Mucosa of descending colon (tissue), 3 donors: ENCODE data around the gene DDX10. TPM values are rescaled to one million over a fixed set of nuclear protein-coding genes. Genes with fewer than 3 reads are reported as not detected.

Experiments used
- ATAC-seq: fragments of 200-7000 bp; cut with Tn5 transposase; one replicate; pipeline ENCODE4 v1.9.1; 2020; ENCODE audit warnings: mild to moderate bottlenecking, moderate library complexity
- DNase-seq, 3 donors: peaks; one replicate each; pipeline ENCODE4 v3.0.0-alpha.2; 2020
- H3K36me3 ChIP-seq: fragments of 200-600 bp; one replicate; pipeline ENCODE4 v1.8.0; 2021; ENCODE audit warnings: low read depth, mild to moderate bottlenecking
- H3K4me1 ChIP-seq: fragments of 200-600 bp; one replicate; pipeline ENCODE4 v1.8.0; 2021; ENCODE audit warnings: low read depth, mild to moderate bottlenecking
- H3K4me3 ChIP-seq: fragments of 200-600 bp; one replicate; pipeline ENCODE4 v1.8.0; 2021; ENCODE audit warnings: mild to moderate bottlenecking
- H3K9me3 ChIP-seq: fragments of 200-600 bp; one replicate; pipeline ENCODE4 v1.8.0; 2021; ENCODE audit warnings: mild to moderate bottlenecking
- intact Hi-C, 2 donors: fragments of 100-400 bp; cut with DNase I in 1 of 2; cut with micrococcal nuclease in 1 of 2; formaldehyde crosslinking; loops; one replicate each; pipeline versions ENCODE4 v1.11.0 to v1.11.1; 2022; cut with DNase I, micrococcal nuclease
- total RNA-seq, 3 donors: library from RNA; stranded (reverse); fragmentation: NEBNext Ultra II Directional in 2 of 3; extraction: Animal tissue kit (Norgen Biotek cat#: 25700) in 2 of 3; gene quantifications; one replicate each; pipeline versions ENCODE4 v1.2.1 to v1.2.4, GENCODE V29; 2021 to 2023
- TF ChIP-seq, protein P1 (sequence below): fragments of 200-600 bp; IDR thresholded peaks from one replicate; pipeline ENCODE4 v1.8.0; 2022; ENCODE audit warnings: antibody characterized with exemption, mild to moderate bottlenecking
- donor health status: DM: no; HTN: no; CAD: no; lungs with moderate emphysema.
- donor health status: DM: no; HTN: no; CAD: no.
- donor health status: DM: no; HTN: yes; CAD: no.

DDX10 gene
- total RNA-seq, 3 donors from 2014 or later: 16.1 to 18.3 (median 17.3) TPM

DNA sequence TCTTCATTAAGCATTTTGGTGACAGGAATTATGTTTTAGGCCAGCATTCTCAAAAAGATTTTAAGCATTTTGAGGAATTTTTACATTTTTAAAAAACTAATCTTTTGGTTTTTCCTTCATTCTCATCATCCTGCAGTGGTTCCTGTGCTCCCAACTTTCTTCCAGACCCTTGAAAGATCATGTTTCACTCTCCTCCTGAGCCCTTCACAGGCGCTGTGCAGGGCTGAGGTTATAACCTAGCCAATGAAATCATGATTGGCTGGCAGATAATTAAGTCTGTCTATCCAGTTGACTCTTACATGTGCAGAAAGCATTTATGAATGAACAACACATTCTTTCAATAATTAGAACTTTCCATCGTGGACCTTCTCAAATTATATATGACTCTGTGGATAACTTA lies 226.3 kb downstream of the DDX10 start:
- TF ChIP-seq, protein P1, sequence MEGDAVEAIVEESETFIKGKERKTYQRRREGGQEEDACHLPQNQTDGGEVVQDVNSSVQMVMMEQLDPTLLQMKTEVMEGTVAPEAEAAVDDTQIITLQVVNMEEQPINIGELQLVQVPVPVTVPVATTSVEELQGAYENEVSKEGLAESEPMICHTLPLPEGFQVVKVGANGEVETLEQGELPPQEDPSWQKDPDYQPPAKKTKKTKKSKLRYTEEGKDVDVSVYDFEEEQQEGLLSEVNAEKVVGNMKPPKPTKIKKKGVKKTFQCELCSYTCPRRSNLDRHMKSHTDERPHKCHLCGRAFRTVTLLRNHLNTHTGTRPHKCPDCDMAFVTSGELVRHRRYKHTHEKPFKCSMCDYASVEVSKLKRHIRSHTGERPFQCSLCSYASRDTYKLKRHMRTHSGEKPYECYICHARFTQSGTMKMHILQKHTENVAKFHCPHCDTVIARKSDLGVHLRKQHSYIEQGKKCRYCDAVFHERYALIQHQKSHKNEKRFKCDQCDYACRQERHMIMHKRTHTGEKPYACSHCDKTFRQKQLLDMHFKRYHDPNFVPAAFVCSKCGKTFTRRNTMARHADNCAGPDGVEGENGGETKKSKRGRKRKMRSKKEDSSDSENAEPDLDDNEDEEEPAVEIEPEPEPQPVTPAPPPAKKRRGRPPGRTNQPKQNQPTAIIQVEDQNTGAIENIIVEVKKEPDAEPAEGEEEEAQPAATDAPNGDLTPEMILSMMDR: no peak
- intact Hi-C loops: no loop called here
- Histone ChIP-seq H3K4me3 (no peak overlapping the region), H3K9me3 (no peaks in the 10 kb centered on the region), H3K4me1 (no peaks in the 10 kb centered on the region), H3K36me3 (no peaks in the 10 kb centered on the region)
- ATAC-seq (no peak), DNase-seq (no peak)

DNA sequence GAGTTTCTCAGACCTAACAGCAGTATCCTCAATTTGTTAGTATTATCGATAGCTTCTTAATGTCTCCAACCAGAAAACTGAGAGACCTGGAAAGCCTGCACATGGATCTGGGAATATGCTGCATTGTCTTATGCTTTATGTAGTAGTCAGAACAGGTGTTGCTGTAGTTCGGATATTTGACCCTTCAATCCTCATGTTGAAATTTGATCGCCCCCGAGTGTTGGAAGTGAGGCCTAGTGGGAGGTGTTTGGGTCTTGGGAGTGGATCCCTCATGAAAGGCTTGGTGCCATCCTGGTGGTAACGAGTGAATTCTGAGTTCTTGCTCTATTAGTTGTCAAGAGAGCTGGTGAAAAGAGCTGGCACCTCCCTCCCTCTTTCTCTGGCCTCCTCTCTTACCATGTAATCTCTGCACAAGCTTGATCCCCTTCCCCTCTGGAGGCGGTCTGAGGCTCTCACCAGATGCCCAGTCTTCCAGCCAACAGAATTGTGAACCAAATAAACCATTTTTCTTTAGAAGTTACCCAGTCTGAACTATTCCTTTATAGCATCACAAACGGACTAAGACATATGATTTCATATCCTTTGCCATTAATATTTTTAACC lies 227.1 kb downstream of the DDX10 start:
- no peak overlapping the region for H3K4me3 ChIP-seq
- H3K4me1 ChIP-seq: no peaks in the 10 kb centered on the region
- TF ChIP-seq, protein P1: no peak
- DNase-seq (no peak), ATAC-seq (no peak)
- H3K9me3 ChIP-seq: no peaks in the 10 kb centered on the region
- H3K36me3 ChIP-seq: no peaks in the 10 kb centered on the region
- intact Hi-C loops: no loop called here

- intact Hi-C loops: no loop called here
- H3K4me1 ChIP-seq: no peaks in the 10 kb centered on the region
- no peak overlapping the region for H3K4me3 ChIP-seq
- TF ChIP-seq, protein P1: no peak
- H3K36me3 ChIP-seq: no peaks in the 10 kb centered on the region
- DNase-seq: no peak
- no peak for ATAC-seq
- H3K9me3 ChIP-seq: no peaks in the 10 kb centered on the region
These were observed 231.0 kb downstream of the DDX10 start for GRCh38 chr11:108895579-108896480.

GRCh38 chr11:108897071-108897481 lies 232.2 kb downstream of the DDX10 start:
- Histone ChIP-seq H3K36me3 (no peaks in the 10 kb centered on the region), H3K4me3 (no peak overlapping the region), H3K4me1 (no peaks in the 10 kb centered on the region), H3K9me3 (no peaks in the 10 kb centered on the region)
- ATAC-seq: no peak
- intact Hi-C loops: no loop called here
- DNase-seq: no peak
- TF ChIP-seq, protein P1: no peak

DNA sequence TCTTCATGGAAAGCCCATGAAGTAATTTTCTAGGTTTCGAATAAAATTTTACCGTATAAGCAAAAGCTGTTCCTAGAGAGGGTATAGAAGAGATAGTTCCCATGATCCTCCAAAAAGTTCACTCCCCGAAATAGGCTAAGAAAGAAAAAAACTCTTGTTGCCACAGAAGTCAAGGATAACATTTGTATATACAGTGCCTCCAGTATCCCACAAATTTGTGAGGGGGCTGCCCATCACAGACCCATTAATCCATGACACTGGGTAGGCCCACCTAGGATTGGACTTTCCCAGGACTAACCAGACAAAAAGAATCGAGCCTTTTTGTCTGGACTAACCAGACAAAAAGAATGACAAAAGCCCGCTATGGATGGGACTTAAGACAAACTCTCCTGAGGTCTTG lies 233.0 kb downstream of the DDX10 start:
- ATAC-seq (no peak), DNase-seq (no peak)
- TF ChIP-seq, protein P1: no peak
- H3K36me3 ChIP-seq: no peaks in the 10 kb centered on the region
- H3K4me1 ChIP-seq: no peaks in the 10 kb centered on the region
- no peaks in the 10 kb centered on the region for H3K9me3 ChIP-seq
- H3K4me3 ChIP-seq: no peak overlapping the region
- intact Hi-C loops: no loop called here
